SJSA1 (cell line): Measurements from ENCODE around the gene BDH2. TPM values are rescaled to one million over a fixed set of nuclear protein-coding genes. Genes with fewer than 3 reads are reported as not detected.

Source experiments
- DNase-seq, 2 experiments: peaks; one replicate each; pipeline ENCODE4 v3.0.0-alpha.2; 2015 to 2020; ENCODE audit warnings: low spot score in 2 of 2, low read depth in 1 of 2
- H3K27ac ChIP-seq: fragments of 250-450 bp; sonication (Bioruptor Pico); 2 replicates; pipeline ENCODE4 v1.5.1; 2020; ENCODE audit warnings: mild to moderate bottlenecking, moderate library complexity
- H3K27me3 ChIP-seq: fragments of 250-450 bp; sonication (Bioruptor Pico); replicated peaks from 2 replicates; pipeline ENCODE4 v1.5.1; 2020; ENCODE audit warnings: mild to moderate bottlenecking, moderate library complexity
- H3K36me3 ChIP-seq: fragments of 250-450 bp; sonication (Bioruptor Pico); 2 replicates; pipeline ENCODE4 v1.5.1; 2020; ENCODE audit warnings: mild to moderate bottlenecking
- H3K4me1 ChIP-seq: fragments of 250-450 bp; sonication (Bioruptor Pico); replicated peaks from 2 replicates; pipeline ENCODE4 v1.6.1; 2021; ENCODE audit warnings: mild to moderate bottlenecking
- H3K4me3 ChIP-seq: fragments of 250-450 bp; sonication (Bioruptor Pico); 2 replicates; pipeline ENCODE4 v1.5.1; 2020; ENCODE audit warnings: mild to moderate bottlenecking
- H3K9me3 ChIP-seq: fragments of 250-450 bp; sonication (Bioruptor Pico); replicated peaks from 2 replicates; pipeline ENCODE4 v1.5.1; 2020; ENCODE audit warnings: mild to moderate bottlenecking
- total RNA-seq: library from RNA; depleted of rRNA; stranded (reverse); fragments of >200 nt; shearing (Covaris generic); gene quantifications from 2 replicates; pipeline ENCODE4 v1.2.3, GENCODE V29; 2014

BDH2 gene
- total RNA-seq, 1 experiment from 2014 or later = 36.8 TPM

GRCh38 chr4:103098756-103099440 is 736 bp downstream of the BDH2 start:
- H3K27me3 ChIP-seq = no peaks in the 10 kb centered on the region
- H3K4me1 ChIP-seq = peaks cover 10% of the 10 kb centered on the region
- no peaks in the 10 kb centered on the region for H3K9me3 ChIP-seq
- peak overlapping the region; percentile 37 for H3K27ac ChIP-seq
- H3K36me3 ChIP-seq = no peaks in the 10 kb centered on the region
- DNase-seq = no peak
- H3K4me3 ChIP-seq = peak overlapping the region; percentile 35

GRCh38 chr4:103098341-103098740 is 1.3 kb downstream of the BDH2 start:
- Histone ChIP-seq H3K27ac (no peak overlapping the region), H3K4me1 (peaks cover 10% of the 10 kb centered on the region), H3K4me3 (no peak overlapping the region), H3K36me3 (no peaks in the 10 kb centered on the region), H3K27me3 (no peaks in the 10 kb centered on the region), H3K9me3 (no peaks in the 10 kb centered on the region)
- no peak for DNase-seq

- no peaks in the 10 kb centered on the region for H3K36me3 ChIP-seq
- H3K27ac ChIP-seq = no peak overlapping the region
- no peaks in the 10 kb centered on the region for H3K9me3 ChIP-seq
- H3K4me3 ChIP-seq = no peak overlapping the region
- no peak for DNase-seq
- no peaks in the 10 kb centered on the region for H3K27me3 ChIP-seq
- H3K4me1 ChIP-seq = peaks cover 10% of the 10 kb centered on the region
Measured at GRCh38 chr4:103097112-103097511, 2.5 kb downstream of the BDH2 start.

- no peaks in the 10 kb centered on the region for H3K9me3 ChIP-seq
- DNase-seq = no peak
- peaks cover 13% of the 10 kb centered on the region for H3K36me3 ChIP-seq
- no peak overlapping the region for H3K4me3 ChIP-seq
- no peaks in the 10 kb centered on the region for H3K27me3 ChIP-seq
- H3K27ac ChIP-seq = no peak overlapping the region
- peaks cover 10% of the 10 kb centered on the region for H3K4me1 ChIP-seq
Measured at GRCh38 chr4:103095080-103095479, 4.6 kb downstream of the BDH2 start.

- Histone ChIP-seq H3K4me1 (no peaks in the 10 kb centered on the region), H3K27ac (no peak overlapping the region), H3K27me3 (no peaks in the 10 kb centered on the region), H3K4me3 (no peak overlapping the region), H3K36me3 (peaks cover 20% of the 10 kb centered on the region), H3K9me3 (no peaks in the 10 kb centered on the region)
- DNase-seq = no peak
Measured at GRCh38 chr4:103092245-103092644, 7.4 kb downstream of the BDH2 start.

- Histone ChIP-seq H3K27me3 (no peaks in the 10 kb centered on the region), H3K27ac (no peak overlapping the region), H3K4me1 (no peaks in the 10 kb centered on the region), H3K4me3 (no peak overlapping the region), H3K9me3 (no peaks in the 10 kb centered on the region), H3K36me3 (peaks cover 20% of the 10 kb centered on the region)
- peak in 1 of 2 experiments; percentile 48 for DNase-seq
Measured at GRCh38 chr4:103091601-103092223, 7.9 kb downstream of the BDH2 start.

- Histone ChIP-seq H3K27ac (no peak overlapping the region), H3K27me3 (no peaks in the 10 kb centered on the region), H3K4me3 (no peak overlapping the region), H3K9me3 (no peaks in the 10 kb centered on the region), H3K4me1 (no peaks in the 10 kb centered on the region), H3K36me3 (peaks cover 20% of the 10 kb centered on the region)
- no peak for DNase-seq
Measured at GRCh38 chr4:103089481-103089880, 10.2 kb downstream of the BDH2 start.

- DNase-seq = no peak
- no peaks in the 10 kb centered on the region for H3K4me1 ChIP-seq
- H3K9me3 ChIP-seq = no peaks in the 10 kb centered on the region
- H3K27ac ChIP-seq = no peak overlapping the region
- no peaks in the 10 kb centered on the region for H3K27me3 ChIP-seq
- H3K36me3 ChIP-seq = peaks cover 20% of the 10 kb centered on the region
- no peak overlapping the region for H3K4me3 ChIP-seq
Measured at GRCh38 chr4:103086551-103086950, 13.1 kb downstream of the BDH2 start.

GRCh38 chr4:103085555-103086196 is 14.0 kb downstream of the BDH2 start:
- peaks cover 12% of the 10 kb centered on the region for H3K36me3 ChIP-seq
- no peaks in the 10 kb centered on the region for H3K27me3 ChIP-seq
- no peak overlapping the region for H3K4me3 ChIP-seq
- H3K27ac ChIP-seq = no peak overlapping the region
- no peaks in the 10 kb centered on the region for H3K9me3 ChIP-seq
- no peaks in the 10 kb centered on the region for H3K4me1 ChIP-seq
- DNase-seq = no peak

- no peak for DNase-seq
- Histone ChIP-seq H3K27me3 (no peaks in the 10 kb centered on the region), H3K4me1 (peaks cover 17% of the 10 kb centered on the region), H3K9me3 (no peaks in the 10 kb centered on the region), H3K36me3 (peaks cover 6% of the 10 kb centered on the region; the same call in 1 of the 2 replicates), H3K27ac (no peak overlapping the region), H3K4me3 (no peak overlapping the region)
Measured at GRCh38 chr4:103079621-103080020, 20.0 kb downstream of the BDH2 start.

- Histone ChIP-seq H3K9me3 (no peaks in the 10 kb centered on the region), H3K27ac (peak within 1 kb of the TSS; percentile 89), H3K27me3 (no peaks in the 10 kb centered on the region), H3K4me3 (peak within 1 kb of the TSS; percentile 73), H3K36me3 (peaks cover 11% of the 10 kb centered on the region; the same call in 1 of the 2 replicates), H3K4me1 (peaks cover 17% of the 10 kb centered on the region)
- DNase-seq = no peak
Measured at GRCh38 chr4:103076747-103077347, 22.8 kb downstream of the BDH2 start, which contains the start of gene SLC9B2. TSS of gene SLC9B2 (minus strand) at chr4:103076761. CDS start at chr4:103067550, 9,211 bp downstream.

GRCh38 chr4:103075894-103076746 is 23.5 kb downstream of the BDH2 start:
- DNase-seq = peak; percentile 79 to 83
- Histone ChIP-seq H3K9me3 (no peaks in the 10 kb centered on the region), H3K4me1 (peaks cover 17% of the 10 kb centered on the region), H3K27ac (peak overlapping the region; percentile 89), H3K36me3 (peaks cover 11% of the 10 kb centered on the region; the same call in 1 of the 2 replicates), H3K27me3 (no peaks in the 10 kb centered on the region), H3K4me3 (peak overlapping the region; percentile 73)

- Histone ChIP-seq H3K36me3 (peaks cover 11% of the 10 kb centered on the region; the same call in 1 of the 2 replicates), H3K27ac (peak overlapping the region; percentile 89), H3K4me3 (peak overlapping the region; percentile 73), H3K4me1 (peaks cover 17% of the 10 kb centered on the region), H3K27me3 (no peaks in the 10 kb centered on the region), H3K9me3 (no peaks in the 10 kb centered on the region)
- peak in 1 of 2 experiments; percentile 42 for DNase-seq
Measured at GRCh38 chr4:103075435-103075893, 24.2 kb downstream of the BDH2 start.
